ENCODE data around the gene ADORA1. TPM values are rescaled to one million over a fixed set of nuclear protein-coding genes. Genes with fewer than 3 reads are reported as not detected.

ADORA1 gene
- total RNA-seq, 2 experiments from 2014 or later, result not detected

DNA sequence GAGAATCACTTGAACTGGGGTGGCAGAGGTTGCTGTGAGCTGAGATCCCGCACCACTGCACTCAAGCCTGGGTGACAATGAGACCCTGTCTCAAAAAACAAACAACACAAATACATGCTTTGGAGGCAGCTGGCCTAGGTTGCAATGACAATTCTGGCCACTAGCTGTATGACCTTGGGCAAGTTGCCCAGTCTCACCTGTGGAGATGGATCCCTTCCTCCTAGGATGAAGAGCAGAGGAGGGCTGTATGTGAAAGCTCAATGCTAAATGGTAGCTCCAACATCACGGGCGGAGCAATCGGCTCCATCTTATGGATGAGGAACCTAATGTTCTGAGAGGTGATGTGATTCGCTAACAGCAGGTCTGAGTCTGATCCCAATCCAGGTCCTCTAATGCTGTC, 20.6 kb downstream of the ADORA1 start:
- Histone ChIP-seq H3K4me1 (ENCODE audit: insufficient read depth, low read length, poor library complexity, severe bottlenecking) (no peaks in the 10 kb centered on the region), H3K9me3 (ENCODE audit: low read length) (no peaks in the 10 kb centered on the region), H3K4me2 (ENCODE audit: low read length) (no peak overlapping the region), H3K79me2 (ENCODE audit: insufficient read depth, low read depth, low read length) (no peaks in the 10 kb centered on the region), H3K4me3 (ENCODE audit: low read depth, low read length, poor library complexity, severe bottlenecking) (no peak overlapping the region), H2AFZ (ENCODE audit: low read length) (no peak overlapping the region), H3K27ac (ENCODE audit: low read depth, low read length, poor library complexity, severe bottlenecking) (no peak overlapping the region), H3K9me2 (ENCODE audit: insufficient read depth, low read length) (no peaks in the 10 kb centered on the region), H3K36me3 (ENCODE audit: insufficient read depth, low read length) (no peaks in the 10 kb centered on the region), H4K20me1 (ENCODE audit: insufficient read depth, low read length) (no peaks in the 10 kb centered on the region)
- ChIA-PET POLR2A (no interaction called here), CTCF (ENCODE audit: unreplicated experiment) (no interaction called here)
- BruUV-seq (replicated peaks), result no TSS peak
- intact Hi-C loops (cut with micrococcal nuclease; ENCODE audit: unreplicated experiment), result no loop called here
- TF ChIP-seq, protein P1, sequence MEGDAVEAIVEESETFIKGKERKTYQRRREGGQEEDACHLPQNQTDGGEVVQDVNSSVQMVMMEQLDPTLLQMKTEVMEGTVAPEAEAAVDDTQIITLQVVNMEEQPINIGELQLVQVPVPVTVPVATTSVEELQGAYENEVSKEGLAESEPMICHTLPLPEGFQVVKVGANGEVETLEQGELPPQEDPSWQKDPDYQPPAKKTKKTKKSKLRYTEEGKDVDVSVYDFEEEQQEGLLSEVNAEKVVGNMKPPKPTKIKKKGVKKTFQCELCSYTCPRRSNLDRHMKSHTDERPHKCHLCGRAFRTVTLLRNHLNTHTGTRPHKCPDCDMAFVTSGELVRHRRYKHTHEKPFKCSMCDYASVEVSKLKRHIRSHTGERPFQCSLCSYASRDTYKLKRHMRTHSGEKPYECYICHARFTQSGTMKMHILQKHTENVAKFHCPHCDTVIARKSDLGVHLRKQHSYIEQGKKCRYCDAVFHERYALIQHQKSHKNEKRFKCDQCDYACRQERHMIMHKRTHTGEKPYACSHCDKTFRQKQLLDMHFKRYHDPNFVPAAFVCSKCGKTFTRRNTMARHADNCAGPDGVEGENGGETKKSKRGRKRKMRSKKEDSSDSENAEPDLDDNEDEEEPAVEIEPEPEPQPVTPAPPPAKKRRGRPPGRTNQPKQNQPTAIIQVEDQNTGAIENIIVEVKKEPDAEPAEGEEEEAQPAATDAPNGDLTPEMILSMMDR (conservative IDR thresholded peaks at IDR 0.05; ENCODE audit: low read length), result peak; percentile 58
- no peak for TF ChIP-seq EZH2phosphoT487 (IDR thresholded peaks at IDR 0.05; ENCODE audit: borderline replicate concordance, low read depth, low read length)
- peak; percentile 16 for DNase-seq (ENCODE audit: low spot score)

DNA sequence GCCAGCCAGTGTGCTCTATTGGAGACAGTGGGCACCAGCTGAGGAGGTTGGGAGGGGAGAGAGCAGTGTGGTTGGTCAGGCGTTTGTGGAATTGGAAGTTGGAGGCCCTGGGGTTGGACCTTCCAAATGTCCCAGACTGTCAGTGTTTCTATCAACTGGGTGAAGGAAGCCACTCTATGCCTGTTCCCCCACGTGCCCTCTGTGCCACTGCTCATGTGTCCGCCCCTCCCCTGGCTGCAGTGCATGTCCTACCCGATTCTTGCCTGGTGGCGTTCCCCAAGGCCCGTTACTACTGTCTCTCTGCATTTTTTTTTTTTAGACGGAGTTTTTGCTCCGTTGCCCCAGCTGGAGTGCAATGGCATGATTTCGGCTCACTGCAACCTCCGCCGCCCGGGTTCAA, 21.1 kb downstream of the ADORA1 start:
- no peaks in the 10 kb centered on the region for H3K36me3 ChIP-seq (ENCODE audit: insufficient read depth, low read length)
- no peaks in the 10 kb centered on the region for H3K79me2 ChIP-seq (ENCODE audit: insufficient read depth, low read depth, low read length)
- ChIA-PET POLR2A (interaction anchor here (0.6 kb wide), 1 partner anchor 368 kb away, joined by 3 read pairs; no protein-coding TSS in a partner anchor), CTCF (ENCODE audit: unreplicated experiment) (no interaction called here)
- no peak overlapping the region for H3K4me2 ChIP-seq (ENCODE audit: low read length)
- DNase-seq (ENCODE audit: low spot score), result no peak
- H3K27ac ChIP-seq (ENCODE audit: low read depth, low read length, poor library complexity, severe bottlenecking), result no peak overlapping the region
- intact Hi-C loops (cut with micrococcal nuclease; ENCODE audit: unreplicated experiment), result no loop called here
- H3K9me2 ChIP-seq (ENCODE audit: insufficient read depth, low read length), result no peaks in the 10 kb centered on the region
- BruUV-seq (replicated peaks), result no TSS peak
- TF ChIP-seq EZH2phosphoT487 (IDR thresholded peaks at IDR 0.05; ENCODE audit: borderline replicate concordance, low read depth, low read length), result no peak
- TF ChIP-seq, protein P1 (conservative IDR thresholded peaks at IDR 0.05; ENCODE audit: low read length), result no peak
- H2AFZ ChIP-seq (ENCODE audit: low read length), result no peak overlapping the region
- no peaks in the 10 kb centered on the region for H3K4me1 ChIP-seq (ENCODE audit: insufficient read depth, low read length, poor library complexity, severe bottlenecking)
- H3K9me3 ChIP-seq (ENCODE audit: low read length), result no peaks in the 10 kb centered on the region
- no peaks in the 10 kb centered on the region for H4K20me1 ChIP-seq (ENCODE audit: insufficient read depth, low read length)
- no peak overlapping the region for H3K4me3 ChIP-seq (ENCODE audit: low read depth, low read length, poor library complexity, severe bottlenecking)

DNA sequence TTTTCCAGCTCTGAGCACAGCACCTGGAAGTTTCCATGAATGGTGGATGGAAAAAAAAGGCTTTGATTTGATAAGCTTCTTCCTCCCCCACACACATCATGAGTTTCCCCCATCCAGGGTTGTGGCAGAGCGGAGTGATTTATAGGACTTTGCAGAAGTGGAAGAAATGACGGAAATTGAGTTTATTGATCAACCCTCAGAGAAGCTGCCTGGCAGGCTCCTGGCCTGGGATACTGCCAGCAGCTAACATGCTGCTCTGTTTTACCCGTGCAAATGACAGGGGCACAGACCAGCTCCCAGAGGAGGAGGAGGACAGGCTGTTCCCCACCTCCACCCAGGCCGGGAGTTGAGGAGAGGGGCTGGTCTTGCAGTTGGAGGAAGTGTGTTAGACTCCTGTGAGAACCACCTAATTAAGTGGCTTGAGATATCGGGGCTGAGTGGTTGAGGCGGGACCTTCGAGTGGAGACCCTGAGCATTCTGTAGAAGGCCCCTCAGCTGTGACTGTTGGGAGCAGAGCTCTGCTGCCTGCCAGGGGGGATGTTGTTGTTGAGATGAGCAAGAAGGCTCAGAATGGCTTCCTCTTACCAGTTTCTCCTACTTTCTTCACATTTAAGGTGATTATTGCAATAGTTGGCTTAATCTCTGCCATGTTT, 21.8 kb downstream of the ADORA1 start:
- intact Hi-C loops (cut with micrococcal nuclease; ENCODE audit: unreplicated experiment), result no loop called here
- Histone ChIP-seq H3K4me3 (ENCODE audit: low read depth, low read length, poor library complexity, severe bottlenecking) (no peak overlapping the region), H3K79me2 (ENCODE audit: insufficient read depth, low read depth, low read length) (no peaks in the 10 kb centered on the region), H3K27ac (ENCODE audit: low read depth, low read length, poor library complexity, severe bottlenecking) (no peak overlapping the region), H2AFZ (ENCODE audit: low read length) (no peak overlapping the region), H4K20me1 (ENCODE audit: insufficient read depth, low read length) (no peaks in the 10 kb centered on the region), H3K4me2 (ENCODE audit: low read length) (no peak overlapping the region), H3K9me3 (ENCODE audit: low read length) (no peaks in the 10 kb centered on the region), H3K9me2 (ENCODE audit: insufficient read depth, low read length) (no peaks in the 10 kb centered on the region), H3K4me1 (ENCODE audit: insufficient read depth, low read length, poor library complexity, severe bottlenecking) (no peaks in the 10 kb centered on the region), H3K36me3 (ENCODE audit: insufficient read depth, low read length) (no peaks in the 10 kb centered on the region)
- no peak for DNase-seq (ENCODE audit: low spot score)
- ChIA-PET CTCF (ENCODE audit: unreplicated experiment) (no interaction called here), POLR2A (interaction anchor here (0.6 kb wide), 1 partner anchor 368 kb away, joined by 3 read pairs; no protein-coding TSS in a partner anchor)
- no peak for TF ChIP-seq EZH2phosphoT487 (IDR thresholded peaks at IDR 0.05; ENCODE audit: borderline replicate concordance, low read depth, low read length)
- no TSS peak for BruUV-seq (replicated peaks)
